Measurements from ENCODE around the gene EVA1B.
A peak's percentile ranks its signal among the peaks of the same experiment; 100 is the strongest.

Gene EVA1B

DNA sequence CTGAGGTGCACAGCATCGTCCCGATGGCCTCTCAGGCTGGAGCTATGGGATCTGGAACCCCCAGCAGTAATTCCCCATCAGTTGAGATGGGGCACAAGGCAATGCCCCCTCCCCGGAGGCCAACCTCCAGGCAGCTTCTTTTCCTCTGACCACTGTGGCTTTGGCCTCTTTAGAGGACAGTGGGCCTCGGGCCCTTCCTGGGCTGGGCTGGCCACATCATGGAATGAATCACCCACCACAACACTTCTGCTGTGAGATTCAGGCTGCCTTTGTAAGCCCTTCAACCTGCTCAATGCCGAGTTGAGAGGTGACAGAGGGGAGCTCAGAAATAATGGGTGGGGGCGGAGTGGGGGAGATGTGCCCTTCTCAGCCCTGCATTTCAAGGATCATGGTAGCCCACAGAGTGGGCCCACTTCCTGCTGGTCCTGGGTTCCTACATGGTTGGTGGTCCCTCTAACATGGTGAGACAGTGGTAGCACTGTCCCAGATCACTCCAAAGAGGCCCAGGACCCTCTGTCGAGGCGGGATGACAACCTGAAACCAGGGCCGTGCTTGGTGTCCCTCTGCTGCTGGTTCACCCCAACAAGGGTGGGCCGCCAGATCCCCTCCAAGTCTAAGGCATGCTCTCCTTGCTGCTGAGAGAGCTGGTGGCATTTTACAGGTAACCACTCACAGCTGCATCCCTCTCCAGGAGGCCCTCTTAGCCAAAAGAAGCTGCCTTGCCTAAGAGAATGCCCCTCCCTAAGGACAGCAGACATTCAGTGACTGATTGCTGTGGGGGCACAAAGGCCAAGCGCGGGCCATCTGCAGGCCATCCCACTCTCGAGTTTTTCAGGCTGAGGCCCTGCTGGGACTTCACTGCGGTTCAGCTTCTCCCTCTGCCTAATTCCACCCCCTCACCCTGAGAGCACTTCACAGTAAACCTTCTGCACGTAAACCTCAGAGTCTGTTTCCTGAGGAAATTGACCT is 29.7 kb upstream of the EVA1B start:
- DNase-seq (ENCODE audit: low spot score in 2 of 2), result no peak
- Histone ChIP-seq H3K9me3 (no peaks in the 10 kb centered on the region), H3K36me3 (replicated peaks) (peaks cover 28% of the 10 kb centered on the region), H3K4me1 (no peaks in the 10 kb centered on the region), H3K4me3 (no peak overlapping the region), H3K27me3 (ENCODE audit: low read depth) (no peaks in the 10 kb centered on the region)
- in situ Hi-C loops (cut with MboI; ENCODE audit: low sequenced_read_pairs), result no loop called here

DNA sequence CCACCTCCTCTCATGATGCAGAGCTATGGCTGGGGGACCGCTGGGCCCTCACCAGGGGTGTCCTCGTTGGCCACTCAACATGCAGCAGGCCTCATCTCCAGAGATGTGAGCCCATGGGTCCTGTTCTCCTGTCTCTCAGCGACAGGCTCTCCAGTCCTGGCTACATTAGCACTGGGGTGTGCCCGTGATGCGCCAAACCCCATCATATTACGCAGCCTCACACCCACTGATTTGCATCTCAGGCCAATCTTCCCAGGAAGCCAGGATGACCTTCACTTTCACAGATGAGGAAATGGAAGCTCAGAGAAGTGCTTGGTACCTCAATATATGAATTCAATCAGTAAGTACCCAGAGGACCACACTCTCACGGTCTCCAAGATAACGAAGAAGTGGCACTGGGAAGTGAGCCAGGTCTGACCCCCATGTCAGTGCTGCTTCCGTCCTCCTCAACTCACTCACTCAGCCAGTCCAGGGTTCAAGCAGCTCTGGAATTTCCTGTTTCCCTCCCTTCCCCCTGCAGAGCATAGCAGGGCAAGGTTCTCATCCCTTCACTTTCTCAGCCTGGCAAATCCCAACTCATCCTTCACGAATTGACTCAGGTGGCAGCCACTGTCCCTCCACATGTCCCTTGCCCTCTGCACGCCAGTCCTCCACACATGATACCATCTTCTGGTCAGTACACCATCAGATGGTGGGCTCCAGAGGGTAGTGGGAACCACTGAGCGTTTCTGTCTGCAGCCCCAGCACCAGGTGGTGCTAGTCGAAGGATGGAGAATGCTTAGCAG is 28.9 kb upstream of the EVA1B start:
- H3K27me3 ChIP-seq (ENCODE audit: low read depth), result no peaks in the 10 kb centered on the region
- no peaks in the 10 kb centered on the region for H3K4me1 ChIP-seq
- no peak overlapping the region for H3K4me3 ChIP-seq
- in situ Hi-C loops (cut with MboI; ENCODE audit: low sequenced_read_pairs), result no loop called here
- no peak for DNase-seq (ENCODE audit: low spot score in 2 of 2)
- no peaks in the 10 kb centered on the region for H3K9me3 ChIP-seq
- peaks cover 25% of the 10 kb centered on the region for H3K36me3 ChIP-seq (replicated peaks)

GRCh38 chr1:36351227-36351977 is 28.0 kb upstream of the EVA1B start:
- in situ Hi-C loops (cut with MboI; ENCODE audit: low sequenced_read_pairs), result no loop called here
- no peak for DNase-seq (ENCODE audit: low spot score in 2 of 2)
- no peak overlapping the region for H3K4me3 ChIP-seq
- H3K36me3 ChIP-seq (replicated peaks), result peaks cover 29% of the 10 kb centered on the region
- no peaks in the 10 kb centered on the region for H3K27me3 ChIP-seq (ENCODE audit: low read depth)
- H3K9me3 ChIP-seq, result no peaks in the 10 kb centered on the region
- no peaks in the 10 kb centered on the region for H3K4me1 ChIP-seq

DNA sequence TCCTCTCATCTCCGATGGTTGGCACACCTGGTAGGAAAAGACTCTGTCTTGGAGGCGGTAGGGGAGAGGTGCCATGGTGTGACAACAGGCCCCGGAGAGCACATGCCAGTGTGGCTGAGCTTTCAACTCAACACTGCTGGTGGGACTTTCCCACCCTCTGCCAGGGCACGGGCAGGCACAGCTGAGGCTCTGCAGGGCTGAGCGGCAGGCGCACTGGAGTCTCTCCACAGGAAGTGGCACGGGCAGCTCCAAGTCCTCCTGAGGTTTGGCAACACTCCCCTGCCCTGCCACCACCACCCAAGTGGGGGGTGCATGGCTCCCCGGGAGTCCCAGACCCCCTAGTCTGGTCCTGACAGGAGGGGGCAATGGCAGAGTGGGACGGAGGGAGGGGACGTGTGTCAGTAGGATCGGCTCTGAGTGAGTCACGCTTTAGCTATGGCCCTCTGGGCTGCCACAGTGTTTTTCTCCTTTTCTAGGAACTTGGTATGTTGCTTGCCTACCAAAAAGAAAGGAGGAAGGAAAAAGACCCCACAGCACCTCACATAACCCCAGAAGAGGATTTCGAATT is 27.3 kb upstream of the EVA1B start:
- no peak for DNase-seq (ENCODE audit: low spot score in 2 of 2)
- H3K27me3 ChIP-seq (ENCODE audit: low read depth), result no peaks in the 10 kb centered on the region
- in situ Hi-C loops (cut with MboI; ENCODE audit: low sequenced_read_pairs), result no loop called here
- H3K4me1 ChIP-seq, result no peaks in the 10 kb centered on the region
- H3K9me3 ChIP-seq, result no peaks in the 10 kb centered on the region
- no peak overlapping the region for H3K4me3 ChIP-seq
- H3K36me3 ChIP-seq (replicated peaks), result peaks cover 30% of the 10 kb centered on the region

DNA sequence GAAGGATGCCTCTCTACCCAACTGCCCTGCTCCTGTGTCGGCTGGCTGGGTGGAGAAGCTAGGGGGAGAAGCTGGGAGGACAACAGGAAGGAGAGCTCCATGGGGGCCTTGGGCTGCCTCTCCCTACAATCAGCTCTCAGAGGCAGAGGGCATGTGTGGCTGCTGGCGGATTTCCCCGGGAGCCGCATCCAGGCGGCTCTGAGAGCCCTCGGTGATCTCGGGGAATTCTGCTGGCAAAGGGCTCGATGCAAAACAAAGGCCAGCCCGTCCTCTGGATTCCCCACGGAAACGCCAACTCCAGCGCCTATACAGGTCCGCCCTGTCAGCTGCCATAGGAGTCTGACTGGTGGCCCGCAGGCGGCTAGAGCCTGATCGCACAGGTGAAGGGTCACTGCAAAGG is 26.4 kb upstream of the EVA1B start:
- no peak overlapping the region for H3K4me3 ChIP-seq
- in situ Hi-C loops (cut with MboI; ENCODE audit: low sequenced_read_pairs), result no loop called here
- H3K27me3 ChIP-seq (ENCODE audit: low read depth), result no peaks in the 10 kb centered on the region
- H3K4me1 ChIP-seq, result no peaks in the 10 kb centered on the region
- no peaks in the 10 kb centered on the region for H3K9me3 ChIP-seq
- DNase-seq (ENCODE audit: low spot score in 2 of 2), result no peak
- peaks cover 36% of the 10 kb centered on the region for H3K36me3 ChIP-seq (replicated peaks)

GRCh38 chr1:36349241-36349671 is 25.8 kb upstream of the EVA1B start:
- no peak overlapping the region for H3K4me3 ChIP-seq
- peaks cover 34% of the 10 kb centered on the region for H3K36me3 ChIP-seq (replicated peaks)
- DNase-seq (ENCODE audit: low spot score in 2 of 2), result no peak
- no peaks in the 10 kb centered on the region for H3K9me3 ChIP-seq
- in situ Hi-C loops (cut with MboI; ENCODE audit: low sequenced_read_pairs), result no loop called here
- H3K27me3 ChIP-seq (ENCODE audit: low read depth), result no peaks in the 10 kb centered on the region
- no peaks in the 10 kb centered on the region for H3K4me1 ChIP-seq

- no peak for DNase-seq (ENCODE audit: low spot score in 2 of 2)
- H3K9me3 ChIP-seq, result no peaks in the 10 kb centered on the region
- in situ Hi-C loops (cut with MboI; ENCODE audit: low sequenced_read_pairs), result no loop called here
- H3K27me3 ChIP-seq (ENCODE audit: low read depth), result no peaks in the 10 kb centered on the region
- H3K36me3 ChIP-seq (replicated peaks), result peaks cover 22% of the 10 kb centered on the region
- H3K4me3 ChIP-seq, result no peak overlapping the region
- no peaks in the 10 kb centered on the region for H3K4me1 ChIP-seq
These were observed 23.4 kb upstream of the EVA1B start for GRCh38 chr1:36346741-36347370.

- H3K27me3 ChIP-seq (ENCODE audit: low read depth), result no peaks in the 10 kb centered on the region
- peaks cover 22% of the 10 kb centered on the region for H3K36me3 ChIP-seq (replicated peaks)
- no peak overlapping the region for H3K4me3 ChIP-seq
- DNase-seq (ENCODE audit: low spot score in 2 of 2), result no peak
- H3K4me1 ChIP-seq, result no peaks in the 10 kb centered on the region
- H3K9me3 ChIP-seq, result no peaks in the 10 kb centered on the region
- in situ Hi-C loops (cut with MboI; ENCODE audit: low sequenced_read_pairs), result no loop called here
These were observed 21.9 kb upstream of the EVA1B start for GRCh38 chr1:36345353-36345752.

GRCh38 chr1:36344395-36344680 is 20.9 kb upstream of the EVA1B start:
- DNase-seq (ENCODE audit: low spot score in 2 of 2), result no peak
- H3K36me3 ChIP-seq (replicated peaks), result peaks cover 22% of the 10 kb centered on the region
- H3K4me1 ChIP-seq, result no peaks in the 10 kb centered on the region
- in situ Hi-C loops (cut with MboI; ENCODE audit: low sequenced_read_pairs), result no loop called here
- H3K9me3 ChIP-seq, result no peaks in the 10 kb centered on the region
- H3K27me3 ChIP-seq (ENCODE audit: low read depth), result no peaks in the 10 kb centered on the region
- H3K4me3 ChIP-seq, result no peak overlapping the region

- peaks cover 21% of the 10 kb centered on the region for H3K36me3 ChIP-seq (replicated peaks)
These were observed 20.4 kb upstream of the EVA1B start for GRCh38 chr1:36343651-36344394.

GRCh38 chr1:36342426-36343185 is 19.2 kb upstream of the EVA1B start:
- in situ Hi-C loops (cut with MboI; ENCODE audit: low sequenced_read_pairs), result no loop called here
- H3K36me3 ChIP-seq (replicated peaks), result peaks cover 11% of the 10 kb centered on the region
- peak in 1 of 2 experiments; percentile 49 for DNase-seq (ENCODE audit: low spot score in 2 of 2)
- H3K4me3 ChIP-seq, result no peak overlapping the region
- no peaks in the 10 kb centered on the region for H3K27me3 ChIP-seq (ENCODE audit: low read depth)
- no peaks in the 10 kb centered on the region for H3K9me3 ChIP-seq
- no peaks in the 10 kb centered on the region for H3K4me1 ChIP-seq

More at GRCh38 chr1:36343651-36344394, 20.4 kb upstream of the EVA1B start:
- Histone ChIP-seq H3K27me3 (ENCODE audit: low read depth) (no peaks in the 10 kb centered on the region), H3K4me3 (no peak overlapping the region), H3K9me3 (no peaks in the 10 kb centered on the region), H3K4me1 (no peaks in the 10 kb centered on the region)
- in situ Hi-C loops (cut with MboI; ENCODE audit: low sequenced_read_pairs), result no loop called here
- DNase-seq (ENCODE audit: low spot score in 2 of 2), result no peak

DNA sequence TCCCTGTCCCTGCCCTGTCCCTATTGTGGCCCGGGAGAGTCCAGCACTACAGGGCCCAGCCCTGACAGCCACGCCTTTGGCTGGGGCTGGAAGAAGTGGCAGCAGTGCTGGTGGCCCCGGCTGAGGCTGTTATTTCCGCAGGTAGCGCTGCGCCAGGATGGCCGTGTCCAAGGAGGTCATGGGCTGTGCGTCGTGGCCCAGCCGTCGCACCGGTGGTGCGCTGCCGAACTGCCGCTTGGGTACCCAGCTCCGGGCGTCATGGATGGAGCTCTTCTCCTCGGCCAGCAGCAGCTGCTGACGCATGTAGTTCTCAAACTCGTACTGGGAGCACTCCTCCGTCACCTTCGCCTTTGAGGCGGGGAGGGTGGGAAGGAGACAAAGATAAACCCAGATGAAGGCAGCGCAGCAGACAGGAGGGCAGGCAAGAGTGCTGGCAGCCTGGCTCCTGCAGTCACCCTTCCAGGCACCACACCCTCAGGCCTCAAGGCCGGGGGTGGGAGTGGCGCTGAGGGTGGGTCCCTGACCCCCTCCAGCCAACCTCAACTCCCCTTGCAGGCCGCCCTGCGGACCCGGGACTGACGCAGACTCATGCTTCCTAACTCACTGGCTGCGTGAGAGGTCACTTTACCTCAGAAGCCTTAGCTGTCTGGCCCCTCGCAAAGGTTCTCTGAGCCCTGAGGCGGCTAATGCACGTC is 18.3 kb upstream of the EVA1B start:
- Histone ChIP-seq H3K36me3 (replicated peaks) (peaks cover 11% of the 10 kb centered on the region), H3K9me3 (no peaks in the 10 kb centered on the region), H3K4me3 (no peak overlapping the region), H3K27me3 (ENCODE audit: low read depth) (no peaks in the 10 kb centered on the region), H3K4me1 (no peaks in the 10 kb centered on the region)
- no peak for DNase-seq (ENCODE audit: low spot score in 2 of 2)
- in situ Hi-C loops (cut with MboI; ENCODE audit: low sequenced_read_pairs), result no loop called here

All from HAP-1 (cell line).